ENCODE data around the gene RASSF7. TPM values are rescaled to one million over a fixed set of nuclear protein-coding genes. Genes with fewer than 3 reads are reported as not detected.
"Not testable (repeated sequence)": the region's sequence is repeated elsewhere in the genome, so short reads cannot be mapped to it uniquely, and the experiment has no call there.

Gene RASSF7
- total RNA-seq, 1 experiment from 2014 or later, result 17.5 TPM

DNA sequence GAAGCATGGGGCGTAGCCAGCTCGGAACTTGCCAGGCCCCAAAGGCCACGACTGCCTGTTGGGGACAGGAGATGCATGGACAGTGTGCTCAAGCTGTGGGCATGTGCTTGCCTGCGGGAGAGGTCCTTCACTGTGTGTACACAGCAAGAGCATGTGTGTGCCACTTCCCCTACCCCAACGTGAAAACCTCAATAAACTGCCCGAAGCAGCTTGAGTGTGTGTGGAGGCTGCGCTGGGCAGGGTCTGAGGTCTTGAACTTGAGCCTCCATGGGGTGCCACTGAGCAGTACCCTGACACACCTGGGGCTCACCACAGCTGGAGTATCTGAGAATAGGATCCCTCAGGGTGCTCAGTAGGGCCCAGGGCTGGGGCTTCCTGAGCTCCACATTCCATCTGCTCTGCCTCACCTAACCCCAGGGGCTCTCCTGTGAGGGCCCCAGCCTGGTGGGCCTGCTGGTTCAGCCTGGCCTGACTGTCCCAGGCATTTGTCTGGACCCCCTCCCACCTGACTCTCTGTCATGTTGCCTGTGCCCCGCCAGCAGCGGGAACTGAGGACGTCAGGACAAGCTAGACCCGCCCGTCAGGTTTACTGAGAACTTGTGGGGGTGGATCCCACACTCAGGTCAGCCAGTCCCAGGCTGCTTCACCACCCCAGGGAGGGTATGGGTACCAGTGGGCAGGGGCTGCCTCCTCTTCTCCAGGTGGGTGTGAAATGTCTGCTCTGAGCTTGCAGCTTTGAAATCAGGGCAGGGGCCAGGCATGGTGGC is 3.2 kb downstream of the RASSF7 start:
- DNase-seq (ENCODE audit: low read depth), result no peak

DNA sequence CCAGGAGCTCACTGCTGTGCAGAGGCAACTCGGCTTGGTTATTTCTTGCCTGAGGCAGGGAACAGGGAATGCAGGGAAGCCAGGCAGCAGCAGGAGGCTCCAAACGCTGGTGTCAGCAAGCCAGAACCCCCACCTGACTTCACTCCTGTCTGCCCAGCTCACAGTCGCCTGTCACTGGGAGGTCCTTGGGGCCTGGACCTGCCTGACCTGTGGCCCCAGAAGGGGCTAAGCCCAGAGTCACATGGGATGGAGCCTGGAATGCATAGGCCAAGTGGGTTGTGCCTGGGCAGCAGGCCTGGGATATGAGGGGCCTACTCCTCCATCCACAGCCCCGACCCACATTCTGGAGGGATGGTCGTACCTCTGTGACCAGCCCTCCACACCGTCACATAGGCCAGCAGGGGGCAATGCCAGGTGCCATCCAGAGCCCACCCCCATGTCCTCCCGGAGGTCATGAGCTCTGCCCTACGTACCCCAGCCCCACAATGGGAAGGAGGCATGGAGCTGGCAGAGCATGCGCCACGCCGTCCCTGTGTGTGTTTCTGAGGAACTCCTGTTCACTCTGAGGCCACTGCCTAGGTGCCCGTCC is 5.2 kb downstream of the RASSF7 start:
- no peak for DNase-seq (ENCODE audit: low read depth)

DNA sequence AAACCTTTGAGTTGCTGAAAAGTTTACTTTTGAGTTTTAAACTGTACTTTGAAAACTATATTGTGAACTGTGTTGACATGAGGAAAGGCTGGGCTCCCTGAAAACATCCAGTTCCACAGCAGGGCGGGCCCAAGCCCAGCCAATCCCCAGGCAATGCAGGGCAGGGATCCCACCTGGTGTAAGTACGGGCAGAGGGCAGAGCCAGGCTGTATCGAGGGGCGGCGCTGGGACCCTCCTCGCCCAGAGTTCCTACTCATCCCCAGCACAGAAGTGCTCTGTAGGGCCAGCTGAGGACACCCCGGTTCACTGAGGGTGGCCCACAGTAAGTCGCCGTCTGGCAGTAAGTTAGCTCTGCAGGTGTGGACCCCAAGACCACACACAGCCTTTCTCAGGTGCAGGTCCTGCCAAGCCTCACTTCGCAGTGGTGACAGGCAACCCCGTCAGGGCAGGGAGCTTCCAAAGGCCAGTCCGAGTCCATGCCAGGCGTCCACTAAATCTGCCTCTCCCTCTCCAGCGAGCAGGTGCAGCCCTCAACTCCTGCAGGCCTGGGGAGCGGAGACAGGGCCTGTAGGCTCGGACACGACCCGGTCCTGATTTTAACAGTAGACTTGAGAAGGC is 6.3 kb downstream of the RASSF7 start:
- DNase-seq (ENCODE audit: low read depth), result no peak

DNA sequence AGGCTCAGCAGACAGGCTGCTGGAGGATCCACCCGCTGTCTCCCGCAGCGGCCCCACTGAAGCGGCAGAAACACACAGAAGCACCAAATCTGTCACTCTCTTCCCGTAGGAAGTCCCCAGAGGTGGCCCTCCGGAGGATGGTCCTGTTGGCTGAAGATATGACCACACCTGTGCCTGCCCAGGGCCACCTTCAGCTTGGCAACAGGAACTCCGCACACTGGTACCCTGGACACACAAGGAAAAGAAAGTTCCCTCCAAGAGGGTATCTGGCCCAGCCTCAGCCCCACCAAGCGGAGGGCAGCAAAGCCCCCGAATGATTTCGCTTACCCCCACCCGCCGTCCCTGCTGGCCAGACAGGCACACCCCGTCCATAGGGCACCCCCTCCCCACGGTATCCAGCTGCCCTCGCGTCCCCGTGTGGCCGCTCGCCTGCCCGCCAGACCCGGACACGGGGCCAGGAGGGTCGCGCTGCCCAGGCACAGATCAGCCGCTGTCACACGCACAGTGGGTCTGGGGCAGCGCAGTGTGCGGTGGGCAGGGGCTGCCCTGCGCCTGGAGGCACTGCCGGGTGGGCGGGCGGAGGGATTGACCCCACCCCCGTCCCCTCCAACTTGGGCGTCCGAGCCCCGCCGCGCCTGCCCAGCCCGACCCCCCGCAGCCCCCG is 7.0 kb downstream of the RASSF7 start:
- no peak for DNase-seq (ENCODE audit: low read depth)

DNA sequence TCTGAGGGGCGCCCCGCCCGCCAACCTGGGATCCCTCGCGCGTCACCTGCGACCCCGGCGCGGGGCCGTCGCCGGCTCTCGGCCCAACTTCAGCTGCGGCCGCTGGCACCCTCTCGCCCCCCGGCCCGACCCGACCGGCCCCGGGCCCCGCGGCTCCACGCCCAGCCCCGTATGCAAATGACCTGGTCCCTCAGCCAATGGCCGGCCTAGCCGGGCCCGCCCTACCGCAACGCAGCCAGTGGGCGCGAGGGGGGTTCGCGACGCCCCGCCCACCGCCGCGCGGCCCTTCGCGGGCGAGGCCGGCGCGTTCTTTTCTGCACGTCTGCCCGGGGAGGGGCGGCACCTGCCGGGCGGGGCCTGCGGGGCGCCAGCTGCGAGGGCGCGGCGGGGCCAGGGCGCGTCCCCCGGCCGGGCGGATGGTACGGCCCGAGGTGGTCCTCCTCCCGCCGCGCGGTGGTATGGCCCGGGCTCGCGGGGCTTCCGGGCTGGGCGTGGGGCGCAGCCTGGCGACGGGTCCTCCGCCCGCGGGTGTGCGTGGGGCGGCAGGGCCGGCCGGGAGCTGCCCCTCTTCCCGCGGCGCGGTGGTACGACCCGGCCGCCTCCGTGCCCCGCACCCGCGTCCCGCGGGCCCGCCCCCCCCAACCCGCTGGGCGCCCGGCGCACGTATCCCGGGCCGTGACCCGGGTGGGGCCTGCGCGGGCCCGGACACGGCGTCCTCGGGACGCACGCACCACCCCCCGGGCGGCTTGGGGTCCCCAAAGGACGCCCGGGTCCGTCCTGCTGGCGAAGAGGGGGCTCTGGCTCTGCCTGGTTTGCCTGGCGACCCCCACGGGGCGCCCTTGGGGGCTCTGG is 7.8 kb downstream of the RASSF7 start:
- DNase-seq (ENCODE audit: low read depth), result peak; percentile 91

DNA sequence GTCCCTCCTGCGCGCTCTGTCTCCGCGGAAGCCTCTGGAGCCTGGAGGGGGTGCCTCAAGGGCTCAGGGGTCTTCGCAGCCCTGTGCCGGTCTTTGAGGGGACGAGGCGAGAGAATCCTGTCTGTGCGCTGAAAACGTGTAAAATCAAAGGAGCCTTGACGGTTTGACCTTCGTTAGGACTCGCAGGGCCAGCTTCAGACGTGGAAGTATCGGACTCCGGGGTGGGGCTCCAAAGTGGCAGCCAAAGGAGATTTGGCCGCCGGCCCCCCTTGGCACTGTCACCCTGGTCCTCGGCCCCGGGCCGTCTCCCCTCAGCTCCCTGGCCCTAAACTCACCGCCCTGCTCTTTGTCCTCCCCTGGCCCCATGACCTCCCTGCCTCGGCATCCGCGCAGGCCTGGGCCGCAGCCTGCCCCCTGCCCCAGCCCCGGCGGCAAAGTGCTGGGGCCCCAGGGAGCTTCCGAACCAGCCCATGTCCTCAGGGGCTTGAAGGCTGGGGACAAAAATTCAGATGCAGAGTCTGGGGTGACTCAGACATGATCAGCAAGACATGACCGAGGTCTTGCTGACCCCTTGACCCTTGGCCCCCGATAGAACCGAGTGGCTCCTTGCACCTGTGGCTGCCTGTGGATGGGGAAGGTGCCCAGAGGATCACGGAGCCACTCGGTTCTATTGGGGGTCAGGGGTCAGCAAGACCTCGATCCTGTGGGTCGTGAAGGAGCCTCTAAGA is 8.6 kb downstream of the RASSF7 start:
- DNase-seq (ENCODE audit: low read depth), result no peak

DNA sequence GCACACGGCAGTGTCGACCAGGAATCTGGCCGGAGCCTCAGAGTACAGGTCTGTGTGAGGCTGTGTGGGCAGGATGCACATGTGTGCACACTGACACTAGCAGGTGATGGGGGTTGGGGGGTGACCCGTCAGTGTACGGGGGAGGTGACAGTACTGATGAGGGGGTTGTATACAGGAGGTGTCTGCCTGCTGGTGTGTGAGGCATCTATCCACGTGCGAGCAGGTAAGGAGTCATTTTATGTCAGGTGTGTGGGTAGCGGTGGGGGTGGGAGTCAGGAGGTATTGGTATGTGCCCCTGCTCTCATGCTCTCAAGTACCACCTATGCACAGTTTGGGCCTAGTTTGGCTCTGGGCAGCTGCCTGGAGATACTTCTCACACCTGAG is 11.0 kb downstream of the RASSF7 start:
- no peak for DNase-seq (ENCODE audit: low read depth)

DNA sequence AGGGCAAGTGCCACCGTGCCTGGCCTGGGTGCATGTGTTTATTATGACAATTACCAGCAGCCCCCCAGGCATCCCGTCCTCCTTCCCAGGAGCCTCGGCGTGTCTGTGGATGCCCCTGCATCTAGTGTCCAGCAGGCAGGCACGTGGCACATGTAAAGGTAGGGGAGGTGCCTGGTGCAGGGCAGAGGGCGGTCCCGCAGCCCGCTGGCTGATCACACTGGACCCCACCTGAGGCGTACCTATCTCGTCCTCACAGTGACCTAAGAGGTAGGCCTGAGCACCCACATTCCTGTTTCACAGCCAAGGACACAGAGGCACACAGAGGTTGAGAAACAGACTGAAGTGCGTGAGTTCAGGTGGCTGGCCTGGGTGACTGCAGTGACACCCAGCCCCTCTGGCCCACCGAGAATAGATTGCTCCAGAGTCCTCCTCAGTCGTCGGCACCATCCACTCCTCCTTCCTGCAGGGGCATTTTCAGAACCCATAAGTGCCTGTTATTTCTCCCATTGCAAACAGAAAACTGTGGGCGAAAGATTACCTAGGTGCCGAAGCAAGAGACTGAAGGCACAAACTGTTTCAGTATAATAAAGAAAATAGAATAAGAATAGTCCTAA is 12.5 kb downstream of the RASSF7 start:
- no peak for DNase-seq (ENCODE audit: low read depth)

DNA sequence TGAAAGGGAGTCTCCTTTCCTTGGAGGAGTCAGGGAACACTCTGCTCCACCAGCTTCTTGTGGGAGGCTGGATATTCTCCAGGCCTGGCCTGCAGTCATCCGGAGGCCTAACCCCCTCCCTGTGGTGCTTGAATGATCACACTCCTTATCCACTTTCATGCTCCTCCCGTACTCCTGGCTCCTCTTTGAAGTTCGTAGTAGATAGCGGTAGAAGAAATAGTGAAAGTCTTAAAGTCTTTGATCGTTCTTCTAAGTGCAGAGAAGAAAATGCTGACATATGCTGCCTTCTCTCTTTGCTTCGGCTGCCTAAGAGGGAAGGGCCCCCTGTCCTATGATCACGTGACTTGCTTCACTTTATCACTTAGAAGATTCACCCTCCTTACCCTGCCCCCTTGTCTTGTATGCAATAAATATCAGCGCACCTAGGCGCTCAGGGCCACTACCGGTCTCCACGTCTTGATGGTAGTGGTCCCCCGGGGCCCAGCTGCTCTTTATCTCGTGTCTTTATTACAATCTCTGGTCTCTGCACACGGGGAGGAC is 13.3 kb downstream of the RASSF7 start:
- DNase-seq (ENCODE audit: low read depth), result not testable (repeated sequence)

DNA sequence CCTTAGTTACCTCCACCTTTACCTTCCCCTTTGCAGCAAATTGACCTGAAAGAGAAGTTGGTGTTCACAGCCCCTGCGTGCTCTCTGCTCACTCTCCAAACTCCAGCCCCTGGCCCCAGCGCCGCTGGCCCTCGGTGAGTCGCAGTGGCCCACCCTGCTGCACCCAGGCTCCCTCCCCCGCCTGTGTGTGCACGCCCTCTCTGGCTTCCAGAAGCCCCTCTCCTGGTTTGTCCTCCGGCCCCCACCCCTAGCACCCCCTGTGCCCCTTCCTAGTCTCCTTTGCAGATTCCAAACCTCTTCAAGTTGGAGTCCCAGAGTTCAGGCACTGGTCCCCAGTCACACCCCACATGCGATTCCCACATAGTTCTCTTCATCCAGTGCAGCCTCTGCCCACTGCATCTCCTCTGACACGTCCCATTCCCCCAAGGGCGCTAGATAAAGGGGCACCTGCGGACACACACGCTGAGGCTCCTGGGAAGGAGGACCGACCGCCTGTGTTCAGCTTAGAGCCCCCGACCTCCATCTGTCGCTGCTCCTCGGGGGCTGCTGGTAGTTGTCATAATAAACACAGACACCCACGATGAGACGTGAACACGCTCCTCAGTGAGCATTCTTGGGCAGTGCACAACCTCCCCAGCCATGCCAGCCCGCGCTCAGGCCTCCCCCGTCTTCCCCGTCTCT is 14.0 kb downstream of the RASSF7 start:
- DNase-seq (ENCODE audit: low read depth), result no peak

DNA sequence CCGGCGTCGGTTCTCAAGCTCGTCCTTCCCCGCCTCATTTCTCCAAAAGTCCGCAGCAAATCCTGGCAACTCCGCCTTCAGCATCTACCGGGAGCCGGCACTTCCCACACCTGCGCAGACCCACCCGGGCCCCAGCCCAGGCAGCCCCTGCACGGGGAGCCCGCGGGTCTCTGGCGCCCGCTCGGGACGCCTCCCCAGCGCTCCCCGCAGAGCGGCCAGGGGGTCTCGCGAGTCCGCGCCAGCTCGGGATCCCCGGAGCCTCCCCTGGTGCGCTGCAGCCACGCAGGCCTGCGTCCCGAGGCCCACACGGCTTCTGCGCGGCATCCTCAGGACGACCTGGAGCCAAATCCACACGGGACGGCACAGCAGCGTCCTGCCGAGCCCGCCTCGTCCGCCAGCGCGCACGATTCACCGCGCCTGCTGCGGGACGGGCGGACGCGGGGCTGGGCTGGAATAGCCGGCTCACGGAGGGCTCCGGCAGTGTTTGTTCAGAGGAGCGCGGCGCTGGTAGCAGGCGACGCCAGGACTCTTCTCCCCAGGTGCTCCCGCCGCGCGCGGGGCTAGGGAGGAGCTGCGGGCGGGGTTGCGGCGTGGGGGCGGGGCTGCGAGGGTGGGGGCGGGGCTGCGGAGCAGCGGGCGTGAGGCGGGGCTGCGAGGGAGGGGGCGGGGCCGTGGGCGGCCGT is 14.7 kb downstream of the RASSF7 start:
- DNase-seq (ENCODE audit: low read depth), result no peak

DNA sequence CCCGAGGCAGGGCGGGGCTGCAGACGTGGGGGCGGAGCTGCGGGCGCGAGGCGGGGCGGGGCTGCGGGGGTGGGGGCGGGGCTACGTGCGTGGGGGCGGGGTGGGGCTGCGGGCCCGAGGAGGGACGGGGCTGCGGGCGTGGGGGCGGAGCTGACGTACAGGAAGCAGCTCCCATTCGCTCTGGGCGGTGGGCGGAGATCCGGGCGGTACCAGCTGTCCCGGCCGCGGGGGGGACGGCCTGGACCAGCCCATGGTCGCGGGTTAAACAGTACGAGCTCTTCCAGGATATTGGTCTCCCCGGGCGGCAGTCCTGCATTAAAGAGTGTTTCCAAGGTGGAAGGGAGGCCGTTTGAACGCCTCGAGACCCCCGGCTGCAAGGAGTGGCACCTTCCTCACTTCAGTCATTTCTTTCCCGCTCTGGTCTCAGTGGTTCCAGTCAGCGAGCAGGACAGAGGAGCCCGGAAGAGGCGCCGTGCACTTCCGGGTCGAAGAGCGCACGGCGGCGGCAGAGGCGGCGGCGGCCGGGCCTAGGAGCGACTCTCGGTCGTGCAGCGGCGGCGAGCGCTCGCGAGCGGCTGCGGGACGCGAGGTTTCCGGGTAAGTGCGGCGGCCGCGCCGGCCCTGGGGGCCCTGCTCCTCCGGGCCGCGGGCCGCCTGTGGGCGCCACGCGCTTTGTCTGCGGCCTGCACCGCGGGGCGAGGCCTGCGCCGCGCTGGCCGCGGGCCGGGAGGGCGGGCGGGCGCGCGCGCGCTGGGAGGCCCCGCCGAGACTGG is 15.4 kb downstream of the RASSF7 start, which contains the start of gene PHRF1:
TSS of gene PHRF1 (plus strand) at position 475 of the 773 bp plus-strand sequence. CDS start 5,043 bp downstream, outside the sequence.
- DNase-seq (ENCODE audit: low read depth), result peak; percentile 85

DNA sequence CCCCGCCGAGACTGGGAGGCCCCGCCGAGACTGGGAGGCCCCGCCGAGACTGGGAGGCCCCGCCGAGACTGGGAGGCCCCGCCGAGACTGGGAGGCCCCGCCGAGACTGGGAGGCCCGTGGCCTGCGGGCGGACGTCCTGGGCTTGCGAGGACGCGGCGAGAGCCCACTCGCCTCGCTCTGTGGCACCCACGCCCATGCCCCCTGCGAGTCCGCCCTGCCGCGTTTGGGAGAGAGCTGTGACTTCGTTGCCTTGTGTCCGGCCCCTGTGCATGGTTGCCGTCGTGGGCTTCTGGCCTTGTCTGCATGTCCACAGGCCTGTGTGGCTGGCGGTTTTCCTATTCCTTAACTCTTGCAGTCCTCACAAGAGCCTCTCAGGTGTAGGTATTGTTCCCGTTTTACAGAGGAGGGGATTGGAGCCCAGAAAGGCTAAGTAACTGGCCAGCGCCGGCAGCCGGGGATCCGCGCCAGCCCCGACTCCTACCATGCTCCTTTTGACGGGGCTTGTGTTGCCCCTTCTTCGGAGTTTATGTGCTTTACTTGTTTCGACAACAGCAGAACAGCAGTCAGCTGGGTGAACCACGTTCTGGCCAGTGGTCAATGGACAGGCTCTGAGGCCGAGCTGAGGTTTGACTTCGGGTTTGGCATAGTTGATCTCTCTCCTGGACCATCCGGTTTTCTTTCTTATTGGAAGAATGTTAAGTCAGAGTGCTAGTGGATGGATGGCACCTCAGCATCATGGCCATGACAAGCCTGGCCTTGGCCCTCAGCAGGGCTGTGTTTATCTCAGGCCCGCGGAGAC is 16.2 kb downstream of the RASSF7 start:
- DNase-seq (ENCODE audit: low read depth), result no peak

DNA sequence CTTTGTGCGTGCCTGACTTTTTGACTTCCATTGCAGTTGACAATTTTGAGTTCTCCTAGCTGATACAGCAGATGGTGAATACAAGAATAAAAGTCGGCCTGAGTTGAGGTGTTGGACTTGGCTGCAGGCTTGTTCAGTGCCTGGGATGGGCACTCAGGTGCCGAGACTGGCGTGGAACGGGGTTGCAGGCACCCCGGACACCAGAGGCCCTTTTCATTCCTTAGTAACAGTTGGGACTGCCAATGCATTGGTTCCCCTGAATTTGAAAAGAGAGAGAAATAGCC is 16.8 kb downstream of the RASSF7 start:
- no peak for DNase-seq (ENCODE audit: low read depth)

DNA sequence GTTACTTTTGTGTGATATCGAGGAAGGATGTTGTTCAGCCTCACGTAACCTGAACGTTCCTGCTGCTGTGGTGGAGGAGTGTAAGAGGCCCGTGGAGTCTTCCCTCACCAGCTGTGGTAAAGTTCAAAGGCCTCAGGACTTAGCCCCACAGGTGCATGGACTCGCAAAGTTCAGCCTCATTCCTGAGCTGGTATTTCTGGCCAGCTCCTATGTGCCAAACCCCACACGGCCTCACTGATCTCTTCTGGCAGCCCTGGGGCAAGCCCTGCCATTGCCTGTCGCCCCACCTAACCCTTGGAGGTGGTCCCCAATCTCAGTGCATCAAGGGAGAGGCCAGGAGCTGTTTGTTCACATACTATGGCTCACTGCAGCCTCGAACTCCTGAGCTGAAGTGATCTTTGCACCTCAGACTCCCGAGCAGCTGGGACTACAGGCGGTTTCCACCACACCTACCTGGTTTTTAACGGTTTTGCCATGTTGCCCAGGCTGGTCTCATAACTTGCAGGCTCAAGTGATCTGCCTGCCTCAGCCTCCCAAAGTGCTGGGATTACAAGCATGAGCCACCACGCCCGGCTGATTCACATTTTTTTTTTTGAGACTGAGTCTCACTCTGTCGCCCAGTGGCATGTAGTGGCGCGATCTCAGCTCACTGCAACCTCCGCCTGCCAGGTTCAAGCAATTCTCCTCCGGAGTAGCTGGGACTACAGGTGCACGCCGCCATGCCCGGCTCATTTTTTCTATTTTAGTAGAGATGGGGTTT is 17.7 kb downstream of the RASSF7 start:
- DNase-seq (ENCODE audit: low read depth), result no peak

DNA sequence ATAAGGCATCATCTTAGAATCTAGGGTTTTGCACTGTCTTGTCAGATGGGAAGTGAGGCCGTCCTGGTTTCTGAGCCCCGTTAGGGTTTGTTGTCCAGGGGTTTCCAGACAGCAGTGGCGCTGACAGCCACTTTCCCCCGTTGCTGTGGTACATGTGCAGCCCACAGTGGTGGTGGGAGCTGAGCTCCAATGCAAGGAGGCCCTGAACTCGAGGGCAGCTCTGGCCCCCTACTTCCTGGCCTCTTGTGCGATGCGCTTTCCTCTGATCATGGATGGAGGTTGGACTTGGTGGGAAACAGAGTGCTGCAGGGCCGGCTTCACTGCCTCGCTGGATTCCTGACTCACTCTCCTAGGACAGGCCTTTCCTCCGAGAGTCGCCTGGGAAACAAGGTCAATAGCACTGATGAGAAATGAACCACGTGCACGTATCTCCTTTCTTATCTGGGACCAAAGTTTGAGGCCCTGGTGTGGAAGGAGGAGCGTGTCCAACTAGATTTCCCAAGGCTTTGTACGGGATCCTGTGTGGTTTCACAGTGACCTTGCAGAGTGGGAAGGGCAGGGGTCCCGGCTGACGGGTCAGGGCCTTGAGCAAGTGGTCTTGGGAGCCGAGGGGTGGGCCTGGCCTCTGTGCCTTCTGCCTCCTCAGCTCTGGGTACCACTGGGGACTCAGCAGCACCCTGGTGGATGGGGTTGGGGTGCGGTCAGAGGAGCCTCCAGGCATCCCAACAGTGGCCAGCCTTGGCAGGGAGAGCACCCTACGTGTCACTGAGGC is 19.2 kb downstream of the RASSF7 start:
- DNase-seq (ENCODE audit: low read depth), result no peak
